ENCODE data around the gene LEFTY2.
"Not testable (repeated sequence)": the region's sequence is repeated elsewhere in the genome, so short reads cannot be mapped to it uniquely, and the experiment has no call there.

LEFTY2 gene, protein sequence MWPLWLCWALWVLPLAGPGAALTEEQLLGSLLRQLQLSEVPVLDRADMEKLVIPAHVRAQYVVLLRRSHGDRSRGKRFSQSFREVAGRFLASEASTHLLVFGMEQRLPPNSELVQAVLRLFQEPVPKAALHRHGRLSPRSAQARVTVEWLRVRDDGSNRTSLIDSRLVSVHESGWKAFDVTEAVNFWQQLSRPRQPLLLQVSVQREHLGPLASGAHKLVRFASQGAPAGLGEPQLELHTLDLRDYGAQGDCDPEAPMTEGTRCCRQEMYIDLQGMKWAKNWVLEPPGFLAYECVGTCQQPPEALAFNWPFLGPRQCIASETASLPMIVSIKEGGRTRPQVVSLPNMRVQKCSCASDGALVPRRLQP

DNA sequence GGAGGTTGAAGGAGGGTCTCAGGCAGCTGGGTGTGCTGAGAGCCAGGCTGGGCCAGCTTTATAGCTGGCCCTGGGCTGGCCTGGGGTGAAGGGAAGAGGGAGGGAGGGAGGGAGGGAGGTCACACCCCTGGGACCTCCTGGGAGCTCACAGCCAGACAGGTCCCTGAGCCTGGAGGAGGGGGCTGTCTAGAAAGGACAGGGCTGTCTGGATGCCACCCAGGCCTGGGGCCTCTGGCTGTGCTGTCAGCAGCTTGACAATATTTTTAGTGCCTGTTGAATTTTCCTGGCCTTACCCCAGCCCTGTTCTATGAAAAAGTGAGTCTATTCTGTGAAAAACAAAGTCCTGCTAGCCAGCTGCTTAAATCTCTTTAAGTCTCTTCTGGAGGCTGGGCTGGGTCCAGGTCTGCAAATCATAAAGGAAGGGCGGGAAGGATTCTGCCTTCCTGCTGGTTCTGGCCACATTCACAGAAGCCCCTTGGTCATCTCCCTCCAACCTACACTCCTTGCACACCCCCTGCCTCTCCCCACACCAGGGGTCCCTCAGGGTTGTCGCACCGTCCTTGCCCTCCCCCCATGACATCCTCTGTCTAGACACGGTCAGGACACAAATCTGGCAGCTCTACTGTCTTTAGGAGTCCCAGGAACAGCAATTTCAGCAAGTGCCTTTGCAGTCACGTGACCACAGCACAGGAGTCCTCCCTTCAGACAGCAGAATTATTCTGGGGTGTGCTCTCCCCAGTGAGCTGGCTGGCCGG is at the start of gene LEFTY2:
Gene LEFTY2 (minus strand): TSS at position 34 of the 755 bp plus-strand sequence. CDS start 80 bp downstream, outside the sequence.
- no peak for DNase-seq

DNA sequence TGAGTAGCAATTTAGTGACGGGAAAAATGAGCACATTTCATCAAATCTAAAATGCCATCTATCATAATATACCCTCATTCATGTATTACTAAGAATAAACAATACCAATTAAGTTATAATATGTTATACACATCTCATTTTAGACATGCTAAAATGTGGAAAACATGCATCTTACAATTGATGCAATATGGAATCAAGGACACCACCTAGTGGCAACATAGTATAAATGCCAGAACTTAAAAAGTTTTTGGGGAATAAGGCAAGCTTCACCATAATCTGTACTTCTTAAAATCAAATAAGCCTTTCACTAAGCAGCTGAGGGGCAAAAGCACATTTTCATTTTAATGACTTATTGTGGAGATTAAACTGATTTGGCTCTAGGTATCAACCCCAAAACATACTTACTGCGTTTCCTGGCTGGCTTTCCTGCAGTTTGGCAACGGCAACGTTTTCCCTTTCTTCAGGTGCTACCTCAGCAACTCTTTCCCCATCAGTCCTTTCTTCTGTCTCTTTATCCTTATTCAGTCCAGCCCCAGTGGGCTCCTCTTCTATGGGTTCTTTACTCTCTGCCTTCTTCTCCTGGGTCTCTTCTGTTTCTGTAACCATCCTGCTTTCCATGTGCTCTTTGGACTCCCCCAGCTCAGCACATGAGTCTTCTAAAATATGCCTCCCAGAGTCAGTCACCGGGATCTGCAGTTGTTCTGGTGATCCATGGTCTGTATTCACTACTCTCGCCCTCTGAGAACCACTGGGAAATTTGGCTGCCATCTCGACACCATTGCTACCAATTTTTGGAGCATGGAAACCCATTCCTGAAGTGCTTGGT is 46.7 kb upstream of the LEFTY2 start:
- peak; percentile 36 to 68 for DNase-seq

DNA sequence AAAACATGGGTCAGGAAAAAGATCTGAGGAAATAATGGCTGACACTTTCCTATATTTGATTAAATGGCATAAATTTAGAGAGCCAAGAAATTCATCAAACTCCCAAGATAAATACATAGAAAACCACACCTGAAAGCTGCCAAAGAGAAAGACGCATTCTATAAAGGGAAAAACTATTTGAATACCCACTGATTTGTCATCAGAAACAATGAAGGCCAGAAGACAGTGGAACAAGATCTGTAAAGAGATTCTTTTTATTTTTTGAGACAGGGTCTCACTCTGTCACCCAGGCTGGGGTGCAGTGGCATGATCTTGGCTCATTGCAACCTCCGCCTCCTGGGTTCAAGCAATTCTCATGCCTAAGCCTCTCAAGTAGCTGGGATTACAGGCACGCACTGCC is 40.7 kb upstream of the LEFTY2 start:
- no peak for DNase-seq

DNA sequence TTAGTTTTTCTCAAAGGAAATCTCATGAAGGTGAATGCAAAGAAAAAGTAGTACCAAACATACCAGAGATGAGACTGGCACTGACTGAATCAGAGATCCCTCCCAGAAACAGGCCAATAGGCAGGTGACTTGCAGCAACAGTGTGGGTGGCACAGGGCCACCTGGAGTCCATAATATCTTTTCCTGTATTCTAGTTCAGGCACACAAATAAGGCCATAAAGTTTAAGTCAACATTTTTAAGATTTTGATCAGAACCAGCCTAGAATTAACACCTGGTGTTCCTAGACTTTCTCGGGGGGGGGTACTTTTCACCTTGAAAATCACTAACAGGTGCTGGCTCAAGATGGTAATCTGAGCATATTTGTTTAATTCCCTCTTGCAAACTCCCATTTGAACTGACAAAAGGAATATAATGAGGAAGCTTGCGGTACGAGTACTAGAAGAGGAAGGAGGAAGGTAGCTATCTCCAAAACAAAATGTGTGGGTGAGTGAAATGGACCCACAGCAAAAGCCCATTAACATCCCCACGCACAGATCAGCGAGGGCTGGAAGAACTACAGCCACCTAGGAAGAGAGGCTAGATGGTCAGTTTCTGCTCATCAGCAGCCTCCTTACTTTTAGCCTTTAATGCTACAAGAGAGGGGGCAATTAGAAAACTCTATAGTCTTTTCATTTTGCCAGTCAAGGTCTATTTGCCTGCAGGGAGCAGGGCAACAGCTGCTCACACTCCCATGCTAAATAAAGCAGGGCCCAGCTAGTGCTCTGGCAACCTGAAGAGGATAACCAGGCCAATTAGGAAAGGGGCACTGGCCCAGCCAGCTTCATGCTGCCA is 39.2 kb upstream of the LEFTY2 start:
- DNase-seq: no peak

DNA sequence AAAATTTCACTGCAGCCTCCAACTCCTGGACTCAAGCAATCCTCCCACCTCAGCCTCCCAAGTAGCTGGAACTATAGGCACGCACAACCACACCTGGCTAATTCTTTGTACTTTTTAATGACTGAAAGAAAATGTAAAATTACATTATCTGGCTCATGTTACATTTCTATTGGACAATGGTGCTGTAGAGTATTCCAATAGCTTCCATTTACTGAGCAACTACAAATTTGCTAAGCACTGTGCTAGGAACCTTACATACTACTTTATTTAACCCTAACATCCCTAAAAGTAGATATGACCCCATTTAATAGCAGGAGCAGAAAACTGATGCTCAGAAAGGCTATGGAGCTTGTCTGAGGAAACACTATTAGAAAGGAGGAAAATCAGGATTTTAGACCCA is 38.4 kb upstream of the LEFTY2 start:
- DNase-seq: no peak

DNA sequence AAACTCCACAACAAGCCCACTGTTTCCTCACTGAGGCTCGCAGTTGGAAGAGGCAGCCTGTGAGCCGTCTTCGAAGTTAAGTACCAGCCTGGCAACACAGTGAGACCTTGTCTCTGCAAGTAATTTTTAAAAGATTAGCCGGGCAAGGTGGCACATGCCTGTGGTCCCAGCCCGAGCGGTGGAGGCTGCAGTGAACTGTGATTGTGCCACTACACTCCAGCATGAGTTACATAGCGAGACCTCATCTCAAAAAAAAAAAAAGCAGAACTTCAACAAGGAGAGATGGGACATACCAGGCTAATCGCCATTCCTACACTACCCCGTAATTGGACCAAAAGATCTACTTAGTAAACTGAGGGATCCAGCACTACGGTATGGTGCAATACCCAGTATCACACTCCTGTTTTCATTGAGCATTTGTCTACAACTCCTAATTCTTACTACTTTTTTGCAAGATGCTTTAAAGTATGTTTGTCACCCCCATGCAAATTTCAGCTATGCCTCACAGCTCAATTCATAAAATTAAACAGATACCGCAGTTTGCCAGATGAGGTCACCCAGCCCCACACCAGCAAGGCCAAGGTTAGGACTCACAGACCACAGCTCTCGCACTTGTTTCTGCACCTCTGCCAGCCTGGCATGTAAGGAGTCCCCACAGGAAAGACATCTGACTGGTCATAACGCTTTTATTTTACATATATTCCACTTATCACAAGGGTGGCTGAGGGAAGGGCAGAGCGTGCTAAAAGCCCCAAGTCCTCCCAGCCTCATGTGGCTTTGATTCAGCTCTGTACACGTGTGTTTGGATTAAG is 37.1 kb upstream of the LEFTY2 start:
- DNase-seq: no peak

DNA sequence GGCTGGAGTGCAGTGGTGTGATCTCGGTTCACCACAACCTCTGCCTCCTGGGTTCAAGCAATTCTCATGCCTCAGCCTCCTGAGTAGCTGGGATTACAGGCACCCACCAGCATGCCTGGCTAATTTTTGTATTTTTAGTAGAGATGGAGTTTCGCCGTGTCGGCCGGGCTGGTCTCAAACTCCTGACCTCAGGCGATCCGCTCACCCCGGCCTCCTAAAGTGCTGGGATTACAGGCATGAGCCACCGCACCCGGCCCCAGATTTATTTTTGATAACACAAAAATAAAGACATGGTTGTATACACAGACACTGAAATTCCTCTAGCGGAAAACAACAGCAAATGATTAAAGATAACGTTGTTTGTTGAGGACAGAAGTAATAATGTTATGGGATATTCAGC is 34.1 kb upstream of the LEFTY2 start:
- not testable (repeated sequence) for DNase-seq

DNA sequence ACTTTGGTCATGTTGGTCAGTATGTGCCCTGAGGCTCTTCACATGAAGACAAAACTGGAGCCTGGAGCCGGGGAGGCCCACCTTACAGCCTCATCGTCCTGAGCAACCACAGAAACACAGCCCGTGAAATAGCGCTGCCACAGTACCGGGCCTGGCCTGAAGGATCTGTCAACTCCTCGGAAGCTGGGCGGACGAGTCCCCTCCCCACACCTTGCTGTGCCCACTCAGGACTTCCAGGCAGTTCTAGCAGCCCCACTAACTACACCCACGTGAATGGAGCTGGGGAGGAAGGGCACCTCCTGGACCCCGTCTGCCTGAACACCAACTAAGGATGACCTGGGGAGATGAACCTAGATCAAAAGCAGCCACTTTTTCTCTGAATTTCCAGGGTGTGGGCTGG is 33.4 kb upstream of the LEFTY2 start:
- DNase-seq: no peak

DNA sequence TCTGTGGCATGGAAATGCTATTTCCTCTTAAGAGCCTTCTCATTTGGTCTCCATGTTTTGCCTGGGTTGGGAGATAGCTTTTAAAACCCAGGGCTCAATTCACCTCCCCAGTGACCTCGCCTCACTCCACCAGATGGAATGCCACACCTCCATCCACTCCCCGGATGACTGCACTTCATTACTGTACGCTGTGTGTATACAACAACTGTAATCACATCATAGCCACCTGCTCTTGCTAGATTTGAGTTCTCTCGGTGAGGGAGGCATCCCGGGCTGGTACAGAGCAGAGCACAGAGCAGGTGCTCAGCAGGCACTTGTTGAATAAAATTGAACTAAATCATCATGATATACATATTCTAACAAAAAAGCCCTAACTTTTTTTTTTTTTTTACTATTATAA is 32.1 kb upstream of the LEFTY2 start:
- no peak for DNase-seq

DNA sequence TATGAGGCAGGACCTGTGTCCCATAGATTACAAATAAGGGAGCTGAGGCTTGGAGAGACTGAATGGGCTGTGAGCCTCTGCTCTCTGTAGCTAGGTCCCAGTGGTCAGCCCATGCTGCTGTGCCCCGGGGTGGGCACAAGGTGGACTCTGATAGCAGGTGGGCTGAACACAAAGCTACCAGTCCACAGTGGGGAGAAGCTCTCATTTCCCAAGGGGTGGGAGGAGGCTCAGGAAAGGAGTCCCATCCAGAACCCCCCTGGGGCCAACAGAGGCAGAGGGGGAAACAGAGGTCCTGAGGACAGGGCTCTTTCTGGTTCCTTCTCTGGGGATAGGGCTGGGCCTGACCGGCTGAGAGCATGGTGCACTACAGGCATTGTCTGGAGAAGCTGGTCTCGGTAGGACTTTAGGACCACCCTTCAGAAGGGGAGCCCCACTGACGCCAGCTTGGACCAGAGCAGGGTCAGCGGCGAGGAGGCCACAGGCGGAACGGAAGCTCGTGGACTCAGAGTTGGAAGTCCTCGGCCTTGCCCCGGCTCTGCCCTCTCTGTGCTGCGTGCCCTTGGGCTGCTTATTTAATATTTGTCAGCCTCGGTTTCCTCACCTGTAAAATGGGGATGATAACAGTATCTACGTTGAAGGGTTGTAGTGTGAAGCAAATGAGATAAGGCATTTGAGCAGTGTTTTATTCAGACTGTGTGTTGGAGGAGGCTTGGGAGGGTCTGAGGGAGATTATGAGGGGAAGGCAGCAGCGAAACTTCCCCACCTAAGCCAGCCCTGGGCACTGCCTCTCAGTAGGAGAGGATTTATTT is 31.5 kb upstream of the LEFTY2 start:
- DNase-seq: no peak

DNA sequence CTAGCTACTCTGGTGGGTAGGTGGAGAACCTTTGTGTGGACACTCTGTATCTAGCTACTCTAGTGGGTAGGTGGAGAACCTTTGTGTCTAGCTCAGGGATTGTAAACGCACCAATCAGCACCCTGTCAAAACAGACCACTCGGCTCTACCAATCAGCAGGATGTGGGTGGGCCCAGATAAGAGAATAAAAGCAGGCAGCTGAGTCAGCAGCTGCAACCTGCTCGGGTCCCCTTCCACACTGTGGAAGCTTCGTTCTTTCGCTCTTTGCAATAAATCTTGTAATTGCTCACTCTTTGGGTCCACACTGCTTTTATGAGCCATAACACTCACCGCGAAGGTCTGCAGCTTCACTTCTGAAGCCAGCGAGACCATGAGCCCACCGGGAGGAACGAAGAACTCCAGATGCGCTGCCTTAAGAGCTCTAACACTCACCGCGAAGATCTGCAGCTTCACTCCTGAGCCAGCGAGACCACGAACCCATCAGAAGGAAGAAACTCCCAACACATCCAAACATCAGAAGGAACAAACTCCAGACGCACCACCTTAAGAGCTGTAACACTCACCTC is 29.7 kb upstream of the LEFTY2 start:
- not testable (repeated sequence) for DNase-seq

DNA sequence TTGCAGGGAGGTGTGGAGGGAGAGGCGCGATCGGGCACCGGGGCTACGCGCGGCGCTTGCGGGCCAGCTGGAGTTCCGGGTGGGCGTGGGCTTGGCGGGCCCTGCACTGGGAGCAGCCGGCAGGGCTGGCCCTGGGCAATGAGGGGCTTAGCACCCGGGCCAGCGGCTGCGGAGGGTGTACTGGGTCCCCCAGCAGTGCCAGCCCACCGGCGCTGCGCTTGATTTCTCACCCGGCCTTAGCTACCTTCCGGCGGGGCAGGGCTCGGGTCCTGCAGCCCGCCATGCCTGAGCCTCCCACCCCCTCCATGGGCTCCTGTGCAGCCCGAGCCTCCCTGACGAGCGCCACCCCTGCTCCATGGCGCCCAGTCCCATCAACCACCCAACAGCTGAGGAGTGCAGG is 28.7 kb upstream of the LEFTY2 start:
- not testable (repeated sequence) for DNase-seq

DNA sequence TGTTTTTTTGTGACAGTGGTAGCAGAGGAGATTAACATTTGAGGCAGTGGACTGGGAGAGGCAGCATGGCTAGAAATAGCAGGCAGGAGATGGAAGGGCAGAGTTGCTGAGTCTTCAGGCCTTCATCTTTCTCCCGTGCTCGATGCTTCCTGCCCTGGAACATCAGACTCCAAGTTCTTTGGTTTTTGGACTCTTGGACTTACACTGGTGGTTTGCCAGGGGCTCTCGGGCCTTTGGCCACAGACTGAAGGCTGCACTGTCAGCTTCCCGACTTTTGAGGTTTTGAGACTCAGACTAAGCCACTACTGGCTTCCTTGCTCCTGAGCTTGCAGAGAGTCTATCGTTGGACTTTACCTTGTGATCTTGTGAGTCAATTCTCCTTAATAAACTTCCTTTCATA is 24.2 kb upstream of the LEFTY2 start:
- no peak for DNase-seq

DNA sequence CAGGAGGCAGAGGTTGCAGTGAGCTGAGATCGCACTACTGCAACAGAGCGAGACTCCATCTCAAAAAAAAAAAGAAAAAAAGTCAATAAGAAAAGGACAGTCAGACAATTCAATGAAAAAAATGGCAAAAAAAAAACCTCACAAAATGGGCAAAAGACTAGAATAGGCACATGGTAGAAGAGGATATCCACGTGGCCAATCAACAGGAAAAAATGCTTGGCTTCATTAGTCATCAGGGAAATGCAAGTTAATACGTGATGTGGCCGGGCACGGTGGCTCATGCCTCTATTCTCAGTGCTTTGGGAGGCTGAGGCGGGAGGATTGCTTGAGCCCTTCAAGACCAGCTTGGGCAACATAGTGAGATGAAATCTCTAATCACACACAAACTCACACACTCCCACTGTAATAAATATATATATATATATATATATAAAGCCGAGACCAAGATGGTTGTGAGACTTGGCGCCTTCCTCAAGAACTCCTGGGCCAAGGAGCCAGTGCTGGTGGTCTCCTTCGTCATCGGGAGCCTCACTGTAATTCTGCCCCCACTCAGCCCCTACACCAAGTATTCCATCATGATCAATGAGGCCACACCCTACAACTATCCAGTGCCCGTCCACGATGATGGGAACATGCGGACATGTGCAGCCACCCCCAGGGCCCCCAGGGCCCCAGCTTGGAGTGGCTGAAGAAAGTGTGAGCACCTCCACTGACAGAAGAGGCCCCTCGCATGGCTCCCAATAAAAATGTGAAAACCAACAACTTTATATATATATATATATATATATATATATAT is 22.9 kb upstream of the LEFTY2 start:
- no peak for DNase-seq

DNA sequence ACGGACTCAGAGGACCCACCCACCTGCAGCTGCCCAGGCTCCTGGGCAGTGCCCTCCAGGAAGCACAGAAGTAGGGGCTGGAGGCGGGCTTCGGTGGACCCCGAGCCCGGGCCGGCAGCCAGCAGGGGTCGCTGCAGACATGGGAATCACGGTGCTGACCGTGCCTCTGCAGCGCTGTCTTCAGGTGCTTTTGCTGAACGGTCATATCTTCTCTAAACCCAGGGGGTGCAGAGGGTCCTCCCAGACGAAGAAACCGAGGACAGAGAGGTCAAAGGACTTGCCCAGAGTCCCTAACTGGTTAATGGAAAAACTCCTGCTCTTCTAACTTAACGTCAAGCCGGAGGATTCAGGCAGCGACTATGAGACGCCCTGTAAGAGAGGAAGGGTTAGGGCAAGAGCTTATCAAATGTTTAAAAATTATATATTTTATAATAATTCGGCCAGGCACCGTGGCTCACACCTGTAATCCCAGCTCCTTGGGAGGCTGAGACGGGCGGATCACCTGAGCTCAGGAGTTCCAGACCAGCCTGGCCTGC is 21.5 kb upstream of the LEFTY2 start:
- peak in 1 of 2 donors; percentile 57 for DNase-seq

DNA sequence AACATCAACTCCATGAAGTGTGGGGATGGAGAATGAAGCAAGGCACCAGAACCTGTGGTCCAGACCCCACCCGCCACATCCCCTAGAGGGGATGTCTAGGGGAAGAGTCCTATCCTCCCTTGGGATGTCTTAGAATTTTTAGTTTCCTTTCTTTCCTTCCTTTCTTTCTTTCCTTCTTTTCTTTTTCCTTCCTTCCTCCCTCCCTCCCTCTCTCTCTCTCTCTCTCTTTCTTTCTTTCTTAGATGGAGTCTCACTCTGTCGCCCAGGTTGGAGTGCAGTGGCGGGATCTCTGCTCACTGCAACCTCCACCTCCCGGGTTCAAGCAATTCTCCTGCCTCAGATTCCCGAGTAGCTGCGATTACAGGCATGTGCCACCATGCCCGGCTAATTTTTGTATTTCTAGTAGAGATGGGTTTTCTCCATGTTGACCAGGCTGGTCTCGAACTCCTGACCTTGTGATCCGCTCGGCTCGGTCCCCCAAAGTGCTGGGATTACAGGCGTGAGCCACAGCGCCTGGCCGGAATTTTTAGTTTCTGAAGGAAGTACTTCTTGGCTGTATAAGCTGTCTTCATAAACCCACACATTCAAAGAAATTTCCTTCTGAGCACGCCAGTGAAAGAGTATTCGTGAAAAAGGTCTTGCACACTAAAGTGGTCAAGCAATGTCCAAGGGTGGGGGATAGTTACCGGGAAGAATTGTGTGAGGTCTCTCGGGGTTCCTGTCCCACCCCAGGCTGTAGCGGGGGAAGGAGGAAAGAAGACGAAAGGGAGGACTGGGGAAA is 20.8 kb upstream of the LEFTY2 start:
- DNase-seq: no peak

DNA sequence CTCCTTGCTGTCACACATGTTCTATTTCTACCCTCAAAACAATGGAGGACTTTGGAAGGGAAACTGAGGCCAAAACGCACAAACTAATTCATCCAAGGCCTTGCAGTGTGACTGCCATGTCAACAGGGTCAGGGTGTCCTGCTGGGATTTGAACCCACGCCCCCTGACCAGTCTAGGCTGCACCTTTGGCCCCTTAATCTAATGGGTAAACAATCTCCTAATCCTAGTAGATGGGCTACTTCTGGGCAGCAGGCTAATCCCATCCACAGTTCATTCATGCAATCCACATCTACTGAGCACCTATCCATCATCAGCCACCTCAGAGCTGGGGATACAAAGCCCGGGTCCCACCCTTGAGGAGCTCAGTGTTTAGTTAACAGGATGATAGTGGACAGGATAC is 17.0 kb upstream of the LEFTY2 start:
- no peak for DNase-seq

DNA sequence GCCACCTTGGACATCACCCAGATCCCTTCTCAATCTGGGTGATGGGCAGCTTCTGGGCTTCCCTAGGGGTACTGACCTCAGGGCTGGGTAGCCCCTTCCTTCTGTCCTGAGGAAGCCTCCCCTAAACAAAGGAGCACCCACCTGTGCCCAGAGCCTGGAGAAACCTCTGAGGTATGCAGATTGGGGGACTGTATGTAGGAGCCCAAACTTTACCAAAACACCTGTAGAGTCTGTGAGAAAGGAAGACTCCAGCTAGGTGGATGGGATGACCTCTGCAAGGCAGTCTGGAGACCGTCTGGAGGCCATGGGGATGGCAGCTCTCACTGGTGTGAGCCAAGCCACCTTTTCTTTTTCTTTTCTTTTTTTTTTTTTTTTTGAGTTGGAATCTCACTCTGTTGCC is 13.7 kb upstream of the LEFTY2 start:
- DNase-seq: no peak
